Activated naive CD4-positive, alpha-beta T cell treated with anti-CD3 and anti-CD28 coated beads, Interleukin-2, amount 50 U/mL, for 24 hours (primary cell): ENCODE data around the gene TANGO2.

Source experiments
- H3K27ac Mint-ChIP-seq: one replicate; pipeline ENCODE4 v1.8.0; 2021; ENCODE audit warnings: mild to moderate bottlenecking, mixed read lengths
- H3K27me3 Mint-ChIP-seq: one replicate; pipeline ENCODE4 v1.8.0; 2021; ENCODE audit warnings: mixed read lengths
- H3K36me3 Mint-ChIP-seq: one replicate; pipeline ENCODE4 v1.8.0; 2021; ENCODE audit warnings: mixed read lengths
- H3K4me1 Mint-ChIP-seq: one replicate; pipeline ENCODE4 v1.8.0; 2021; ENCODE audit warnings: mixed read lengths
- H3K4me3 Mint-ChIP-seq: one replicate; pipeline ENCODE4 v1.8.0; 2021; ENCODE audit warnings: mild to moderate bottlenecking, mixed read lengths
- H3K9me3 Mint-ChIP-seq: one replicate; pipeline ENCODE4 v1.8.0; 2021; ENCODE audit warnings: mixed read lengths

TANGO2 gene, protein sequence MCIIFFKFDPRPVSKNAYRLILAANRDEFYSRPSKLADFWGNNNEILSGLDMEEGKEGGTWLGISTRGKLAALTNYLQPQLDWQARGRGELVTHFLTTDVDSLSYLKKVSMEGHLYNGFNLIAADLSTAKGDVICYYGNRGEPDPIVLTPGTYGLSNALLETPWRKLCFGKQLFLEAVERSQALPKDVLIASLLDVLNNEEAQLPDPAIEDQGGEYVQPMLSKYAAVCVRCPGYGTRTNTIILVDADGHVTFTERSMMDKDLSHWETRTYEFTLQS

DNA sequence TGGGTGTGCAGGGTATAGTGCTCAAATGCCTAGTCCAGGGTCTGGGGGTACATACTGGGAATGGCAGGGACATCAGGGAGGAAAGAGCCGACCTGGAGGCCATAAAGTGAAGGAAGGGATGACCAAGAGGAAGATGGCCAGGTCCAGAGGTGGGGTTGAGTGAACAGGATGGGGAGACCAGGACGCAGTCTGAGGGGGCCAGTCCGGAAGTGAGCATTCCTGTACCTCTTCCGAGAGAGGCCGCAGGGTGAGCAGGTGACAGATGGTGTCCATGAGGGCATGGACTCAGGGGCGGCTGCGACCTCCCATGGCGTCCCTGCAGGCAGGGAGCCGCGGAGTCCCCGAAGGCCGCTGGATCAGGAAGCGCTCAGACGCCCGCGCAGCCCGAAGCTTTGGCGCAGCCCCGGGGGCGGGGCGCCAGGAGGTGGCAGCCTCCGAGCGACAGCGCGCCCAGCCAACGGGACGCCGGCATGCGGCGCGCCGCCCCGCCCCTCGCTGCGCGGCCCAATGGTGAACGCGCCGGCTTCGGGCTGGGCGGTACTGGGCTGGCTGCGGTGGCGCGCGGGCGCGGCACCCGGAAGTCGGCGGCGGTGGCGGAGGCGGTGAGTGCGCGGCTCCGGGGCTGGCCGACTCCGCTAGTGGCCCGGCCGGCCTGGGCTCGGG is at the start of gene TANGO2:
Gene TANGO2, plus strand, starts transcription at position 578 of the 663 bp plus-strand sequence. CDS start 15,689 bp downstream, outside the sequence.
- H3K4me1 Mint-ChIP-seq, result peaks cover 36% of the 10 kb centered on the region
- no peaks in the 10 kb centered on the region for H3K9me3 Mint-ChIP-seq
- H3K27me3 Mint-ChIP-seq, result no peaks in the 10 kb centered on the region
- no peaks in the 10 kb centered on the region for H3K36me3 Mint-ChIP-seq
- peak within 1 kb of the TSS; percentile 74 for H3K27ac Mint-ChIP-seq
- peak within 1 kb of the TSS; percentile 92 for H3K4me3 Mint-ChIP-seq

DNA sequence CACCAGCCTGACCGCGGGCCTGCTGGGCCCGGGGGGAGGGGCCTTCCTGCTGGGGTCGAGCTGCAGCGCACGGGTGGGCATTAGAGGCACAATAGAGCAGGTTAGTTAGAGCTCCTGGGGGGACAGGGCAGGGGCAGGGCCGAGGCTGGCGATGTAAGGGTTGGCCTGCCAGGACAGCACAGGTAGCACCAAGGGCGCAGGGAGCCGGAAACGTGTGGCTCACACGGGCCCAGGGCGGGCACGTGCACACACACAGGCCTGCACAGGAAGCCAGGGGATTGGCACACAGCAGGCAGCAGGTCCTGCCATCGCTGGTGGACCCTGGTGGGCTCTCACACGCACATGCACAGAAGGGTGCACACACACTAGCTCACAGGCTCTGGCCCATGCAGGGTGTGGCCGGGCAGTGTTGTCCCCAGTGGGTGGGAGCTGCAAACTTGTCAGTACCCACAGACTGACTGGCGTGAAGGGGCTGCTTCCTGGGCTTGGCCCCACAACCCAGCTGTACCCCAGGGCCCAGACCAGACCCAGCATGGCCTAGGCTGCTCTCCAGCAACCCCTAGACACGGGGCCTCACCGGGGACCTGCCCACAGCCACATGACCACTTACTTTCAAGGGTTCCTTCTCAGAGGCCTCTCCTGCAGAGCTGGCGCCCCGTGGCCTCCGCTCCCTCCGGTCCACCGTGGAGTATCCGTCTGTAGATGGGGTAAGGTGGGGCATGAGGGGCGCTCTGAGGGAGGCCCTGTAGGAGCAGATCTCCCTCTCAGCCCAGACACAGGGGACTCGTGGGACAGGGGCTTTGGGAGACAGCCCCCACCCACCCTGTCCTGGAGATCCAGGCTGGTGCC is 49.4 kb upstream of the TANGO2 start:
- Mint-ChIP-seq H3K4me1 (peaks cover 15% of the 10 kb centered on the region), H3K4me3 (no peak overlapping the region), H3K27me3 (no peaks in the 10 kb centered on the region), H3K27ac (no peak overlapping the region), H3K9me3 (no peaks in the 10 kb centered on the region), H3K36me3 (no peaks in the 10 kb centered on the region)

- H3K4me3 Mint-ChIP-seq, result no peak overlapping the region
- H3K4me1 Mint-ChIP-seq, result peaks cover 15% of the 10 kb centered on the region
- H3K27ac Mint-ChIP-seq, result no peak overlapping the region
Observed at GRCh38 chr22:19972251-19972650, 48.7 kb upstream of the TANGO2 start.

GRCh38 chr22:19972652-19973550 is 48.0 kb upstream of the TANGO2 start:
- peaks cover 15% of the 10 kb centered on the region for H3K4me1 Mint-ChIP-seq
- H3K9me3 Mint-ChIP-seq, result no peaks in the 10 kb centered on the region
- H3K27ac Mint-ChIP-seq, result no peak overlapping the region
- no peaks in the 10 kb centered on the region for H3K36me3 Mint-ChIP-seq
- H3K27me3 Mint-ChIP-seq, result no peaks in the 10 kb centered on the region
- H3K4me3 Mint-ChIP-seq, result no peak overlapping the region

More at GRCh38 chr22:19972251-19972650, 48.7 kb upstream of the TANGO2 start:
- Mint-ChIP-seq H3K27me3 (no peaks in the 10 kb centered on the region), H3K9me3 (no peaks in the 10 kb centered on the region), H3K36me3 (no peaks in the 10 kb centered on the region)

DNA sequence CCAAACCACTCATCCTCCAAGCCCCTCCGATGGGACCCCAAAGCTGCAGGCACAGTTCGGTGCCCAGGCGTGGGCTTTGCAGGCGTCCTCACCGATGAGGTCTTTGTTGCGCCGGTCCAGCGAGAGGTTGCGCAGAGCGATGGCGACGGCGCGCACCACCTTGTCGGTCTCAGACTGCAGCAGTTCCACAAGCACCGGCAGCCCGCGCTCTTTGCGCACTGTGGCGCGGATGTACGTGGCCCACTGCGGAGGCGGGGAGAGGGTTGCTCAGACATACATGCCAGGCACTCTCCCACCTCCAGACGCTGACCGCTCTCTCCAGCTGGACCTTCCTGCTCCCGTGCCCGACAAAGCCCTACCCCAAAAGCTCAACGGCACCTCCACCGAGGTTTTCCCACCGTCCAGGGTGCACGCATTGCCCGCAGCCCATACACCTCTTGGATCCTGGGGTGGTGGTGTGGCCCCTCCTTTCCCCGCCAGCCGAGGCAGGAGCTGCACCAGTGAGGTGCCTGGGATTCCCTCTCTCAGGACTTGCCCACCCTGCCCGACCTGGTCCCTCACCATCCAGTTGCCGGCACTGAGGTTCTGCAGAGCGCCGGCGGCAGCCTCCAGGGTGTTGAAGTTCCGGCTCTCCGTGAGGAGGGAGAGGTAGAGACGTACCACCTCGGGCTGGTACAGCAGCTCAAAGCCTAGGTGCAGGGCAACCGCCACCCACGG is 47.2 kb upstream of the TANGO2 start:
- no peak overlapping the region for H3K27ac Mint-ChIP-seq
- no peak overlapping the region for H3K4me3 Mint-ChIP-seq
- no peaks in the 10 kb centered on the region for H3K36me3 Mint-ChIP-seq
- H3K9me3 Mint-ChIP-seq, result no peaks in the 10 kb centered on the region
- no peaks in the 10 kb centered on the region for H3K27me3 Mint-ChIP-seq
- peaks cover 15% of the 10 kb centered on the region for H3K4me1 Mint-ChIP-seq

GRCh38 chr22:19974268-19974861 is 46.5 kb upstream of the TANGO2 start:
- Mint-ChIP-seq H3K4me3 (no peak overlapping the region), H3K4me1 (peaks cover 15% of the 10 kb centered on the region), H3K27me3 (no peaks in the 10 kb centered on the region), H3K27ac (no peak overlapping the region), H3K36me3 (no peaks in the 10 kb centered on the region), H3K9me3 (no peaks in the 10 kb centered on the region)

GRCh38 chr22:19974935-19975706 is 45.8 kb upstream of the TANGO2 start:
- Mint-ChIP-seq H3K27me3 (no peaks in the 10 kb centered on the region), H3K4me1 (peaks cover 15% of the 10 kb centered on the region), H3K36me3 (no peaks in the 10 kb centered on the region), H3K4me3 (no peak overlapping the region), H3K9me3 (no peaks in the 10 kb centered on the region), H3K27ac (peak overlapping the region; percentile 39)

DNA sequence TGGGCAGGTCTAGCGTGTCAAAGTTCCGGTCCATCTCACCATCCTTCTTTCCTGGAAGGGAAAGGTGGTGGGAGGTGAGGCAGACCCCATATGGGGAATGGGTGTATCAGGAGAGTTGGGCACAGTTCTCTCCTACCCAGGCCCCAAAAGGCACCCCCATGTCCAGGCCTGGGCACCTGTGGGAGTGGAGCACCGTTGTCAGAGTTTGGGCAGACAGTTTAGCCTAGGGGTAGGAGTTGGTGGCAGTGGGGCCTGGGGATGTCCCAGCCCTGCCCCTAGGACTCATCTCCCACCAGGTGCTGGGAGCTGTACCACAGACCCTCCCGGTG is 45.2 kb upstream of the TANGO2 start:
- Mint-ChIP-seq H3K9me3 (no peaks in the 10 kb centered on the region), H3K4me3 (no peak overlapping the region), H3K36me3 (no peaks in the 10 kb centered on the region), H3K27me3 (no peaks in the 10 kb centered on the region), H3K4me1 (peaks cover 12% of the 10 kb centered on the region), H3K27ac (no peak overlapping the region)

DNA sequence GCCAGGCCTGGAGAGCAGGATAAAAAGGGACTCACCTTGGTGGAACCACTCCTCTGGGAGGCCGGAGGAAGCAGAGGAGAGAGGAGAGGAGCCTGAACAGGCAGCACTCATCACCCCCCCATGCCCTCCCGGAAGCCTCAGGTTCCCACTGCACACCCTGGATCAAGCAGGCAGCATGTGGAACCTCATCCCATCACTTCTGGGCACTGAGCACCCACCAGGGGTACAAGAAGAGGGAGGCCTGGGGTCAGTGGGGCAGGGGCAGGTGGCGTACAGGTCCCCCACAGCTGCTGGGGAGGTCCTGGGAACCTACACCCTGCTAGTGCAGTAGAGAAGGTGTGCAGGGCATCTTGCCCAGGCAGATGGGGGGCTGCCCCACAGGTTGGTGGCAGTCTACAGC is 44.2 kb upstream of the TANGO2 start:
- H3K4me3 Mint-ChIP-seq, result no peak overlapping the region
- H3K4me1 Mint-ChIP-seq, result peaks cover 9% of the 10 kb centered on the region

DNA sequence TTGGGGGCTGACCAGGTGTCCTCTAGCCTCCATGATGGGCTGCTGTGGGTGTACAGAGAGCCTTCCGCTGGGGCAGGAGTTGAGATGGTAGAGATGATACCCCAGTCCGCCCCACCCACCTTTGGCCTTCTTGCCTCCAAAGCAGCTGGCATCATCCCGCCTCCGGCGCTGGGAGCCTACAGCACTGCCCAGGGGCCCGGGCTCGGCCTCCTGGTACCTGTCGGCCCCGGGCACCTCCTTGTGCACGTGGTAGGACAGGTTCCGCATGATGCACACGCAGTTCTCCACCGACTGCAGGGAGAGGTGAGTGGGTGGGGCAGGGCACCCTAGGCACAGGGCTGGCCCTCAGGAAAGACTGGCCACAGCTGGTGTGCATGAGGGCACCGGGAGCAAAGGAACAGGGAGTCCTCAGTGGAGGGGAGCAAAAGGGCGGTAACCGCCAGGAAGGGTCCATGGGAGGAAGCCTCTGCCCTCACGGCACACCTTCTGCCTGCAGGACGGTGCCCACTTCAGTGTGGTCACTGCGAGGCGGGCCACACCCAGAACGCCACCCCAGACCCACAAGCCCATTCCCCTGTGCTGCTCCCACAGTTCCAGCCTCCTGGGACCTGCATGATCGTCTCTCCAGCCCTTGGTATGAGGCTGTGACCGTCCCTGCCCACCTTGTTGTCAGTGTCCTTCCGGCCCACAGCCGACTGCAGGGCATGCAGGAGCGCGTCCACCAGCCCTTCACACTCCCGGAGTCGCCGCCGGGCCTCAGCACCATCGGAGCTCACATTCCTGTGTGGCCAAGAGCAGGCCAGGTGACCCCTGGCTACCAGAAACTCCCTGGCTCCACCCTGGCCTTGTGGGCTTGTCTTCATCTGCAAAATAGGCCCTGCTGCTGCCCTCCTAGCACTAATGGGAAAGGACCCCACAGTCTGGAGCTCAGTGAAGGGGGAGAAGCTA is 43.3 kb upstream of the TANGO2 start:
- Mint-ChIP-seq H3K27ac (no peak overlapping the region), H3K4me1 (peaks cover 9% of the 10 kb centered on the region), H3K9me3 (no peaks in the 10 kb centered on the region)

More for the DNA sequence above, 44.2 kb upstream of the TANGO2 start:
- Mint-ChIP-seq H3K36me3 (no peaks in the 10 kb centered on the region), H3K27me3 (no peaks in the 10 kb centered on the region), H3K9me3 (no peaks in the 10 kb centered on the region), H3K27ac (no peak overlapping the region)

GRCh38 chr22:19978748-19979147 is 42.2 kb upstream of the TANGO2 start:
- H3K9me3 Mint-ChIP-seq, result no peaks in the 10 kb centered on the region
- no peaks in the 10 kb centered on the region for H3K27me3 Mint-ChIP-seq
- H3K27ac Mint-ChIP-seq, result no peak overlapping the region
- H3K4me3 Mint-ChIP-seq, result no peak overlapping the region
- H3K4me1 Mint-ChIP-seq, result peaks cover 9% of the 10 kb centered on the region
- H3K36me3 Mint-ChIP-seq, result no peaks in the 10 kb centered on the region

More for the DNA sequence above, 43.3 kb upstream of the TANGO2 start:
- no peaks in the 10 kb centered on the region for H3K27me3 Mint-ChIP-seq
- H3K4me3 Mint-ChIP-seq, result no peak overlapping the region
- H3K36me3 Mint-ChIP-seq, result no peaks in the 10 kb centered on the region

GRCh38 chr22:19979712-19980493 is 41.0 kb upstream of the TANGO2 start:
- H3K9me3 Mint-ChIP-seq, result no peaks in the 10 kb centered on the region
- no peak overlapping the region for H3K27ac Mint-ChIP-seq
- H3K4me3 Mint-ChIP-seq, result no peak overlapping the region
- no peaks in the 10 kb centered on the region for H3K36me3 Mint-ChIP-seq
- H3K27me3 Mint-ChIP-seq, result no peaks in the 10 kb centered on the region
- H3K4me1 Mint-ChIP-seq, result peaks cover 6% of the 10 kb centered on the region
